WTC11 (cell line): ENCODE data around the gene NTN1.

ENCODE experiments used
- CBFB ChIP-seq: sonication (generic); formaldehyde crosslinking; IDR thresholded peaks from 2 replicates; pipeline ENCODE4 v1.8.1; 2022; ENCODE audit warnings: mild to moderate bottlenecking, low read depth, missing genetic modification reagents
- CREB1 ChIP-seq: sonication (generic); formaldehyde crosslinking; IDR thresholded peaks from 2 replicates; pipeline ENCODE4 v1.8.0; 2023; ENCODE audit warnings: mild to moderate bottlenecking, missing genetic modification reagents
- CTCF ChIP-seq: fragments of 200-600 bp; IDR thresholded peaks from 2 replicates; pipeline ENCODE4 v1.8.0; 2022; ENCODE audit warnings: antibody characterized with exemption
- KAT7 ChIP-seq: sonication (generic); formaldehyde crosslinking; IDR thresholded peaks from 2 replicates; pipeline ENCODE4 v1.8.1; 2023; ENCODE audit warnings: missing genetic modification reagents, mild to moderate bottlenecking, borderline replicate concordance
- STAT6 ChIP-seq: sonication (generic); formaldehyde crosslinking; conservative IDR thresholded peaks from 2 replicates; pipeline ENCODE4 v1.8.1; 2023; ENCODE audit warnings: mild to moderate bottlenecking, low read depth, missing genetic modification reagents, moderate library complexity
- ZBTB21 ChIP-seq: sonication (generic); formaldehyde crosslinking; IDR thresholded peaks from 2 replicates; pipeline ENCODE4 v1.8.1; 2023; ENCODE audit warnings: mild to moderate bottlenecking, missing genetic modification reagents, borderline replicate concordance
- ZNF532 ChIP-seq: fragments of 250-450 bp; sonication (Bioruptor Pico); IDR thresholded peaks from 2 replicates; pipeline ENCODE4 v1.9.0; 2021; ENCODE audit warnings: mild to moderate bottlenecking, borderline replicate concordance

DNA sequence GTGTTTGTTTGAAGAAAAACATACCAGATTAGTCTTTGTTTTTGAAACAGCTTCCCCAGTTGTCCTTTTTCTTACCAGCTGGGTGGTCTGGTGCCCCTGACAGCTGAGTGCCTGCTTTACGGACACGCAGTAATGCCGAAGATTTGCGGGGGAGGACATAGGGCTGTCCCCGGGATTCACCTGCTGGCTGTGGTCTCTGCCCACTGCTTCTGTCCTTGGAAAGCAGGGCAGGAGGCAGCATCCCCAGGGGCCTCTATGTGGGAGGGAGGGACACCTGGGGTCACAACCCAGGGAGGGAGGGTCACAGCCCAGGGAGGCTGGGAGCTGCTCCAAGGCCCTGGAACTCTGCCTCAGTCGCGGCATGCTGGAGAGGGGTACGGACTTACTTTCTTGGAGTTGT is 221.7 kb downstream of the NTN1 start:
- TF ChIP-seq CTCF (no peak), KAT7 (no peak), STAT6 (CRISPR knock-in tag) (no peak), CREB1 (CRISPR knock-in tag) (no peak), ZNF532 (CRISPR knock-in tag) (no peak), CBFB (CRISPR knock-in tag) (no peak), ZBTB21 (no peak)
